Measurements from ENCODE around the gene TMEM259. TPM values are rescaled to one million over a fixed set of nuclear protein-coding genes. Genes with fewer than 3 reads are reported as not detected.

TMEM259 gene
- total RNA-seq, 4 donors from 2014 or later = 98.5 to 150 (median 124) TPM

GRCh38 chr19:972281-972680, 48.6 kb downstream of the TMEM259 start:
- peaks cover 2 to 44% of the 10 kb centered on the region in 2 donors for H3K36me3 ChIP-seq

GRCh38 chr19:971795-972194, 49.1 kb downstream of the TMEM259 start:
- Histone ChIP-seq H3K27ac (no peak overlapping the region), H3K4me3 (no peak overlapping the region), H3K27me3 (peaks cover 0 to 5% (median 0%) of the 10 kb centered on the region in 3 donors), H3K9me3 (peaks cover 0 to 6% (median 0%) of the 10 kb centered on the region in 3 donors), H3K4me1 (no peaks in the 10 kb centered on the region), H3K36me3 (peaks cover 2 to 47% of the 10 kb centered on the region in 2 donors)
- ATAC-seq (no peak), DNase-seq (no peak)
- no peak for TF ChIP-seq POLR2A (IDR thresholded peaks at IDR 0.05)
- no peak for TF ChIP-seq CTCF (IDR thresholded peaks at IDR 0.05 in 4 of 5, conservative IDR thresholded peaks at IDR 0.05 in 1 of 5)
- intact Hi-C loops (cut with DNase I; ENCODE audit: low total_unique reads) = no loop called here
- in situ Hi-C loops (cut with MboI; ENCODE audit: low sequenced_read_pairs in 4 of 4) = loop anchor here in 1 of 4 donors (10.0 kb wide), 1 partner anchor 197 kb away; no protein-coding TSS in a partner anchor

More at GRCh38 chr19:972281-972680, 48.6 kb downstream of the TMEM259 start:
- no peak overlapping the region for H3K27ac ChIP-seq
- no peaks in the 10 kb centered on the region for H3K4me1 ChIP-seq
- peaks cover 0 to 5% (median 0%) of the 10 kb centered on the region in 3 donors for H3K27me3 ChIP-seq
- H3K4me3 ChIP-seq = no peak overlapping the region
- TF ChIP-seq CTCF (IDR thresholded peaks at IDR 0.05 in 4 of 5, conservative IDR thresholded peaks at IDR 0.05 in 1 of 5) = no peak
- TF ChIP-seq POLR2A (IDR thresholded peaks at IDR 0.05) = no peak
- in situ Hi-C loops (cut with MboI; ENCODE audit: low sequenced_read_pairs in 4 of 4) (loop anchor here in 1 of 4 donors (10.0 kb wide), 1 partner anchor 197 kb away; no protein-coding TSS in a partner anchor), intact Hi-C loops (cut with DNase I; ENCODE audit: low total_unique reads) (no loop called here)
- peaks cover 0 to 6% (median 0%) of the 10 kb centered on the region in 3 donors for H3K9me3 ChIP-seq
- no peak for ATAC-seq
- DNase-seq = no peak

- Histone ChIP-seq H3K27me3 (peaks cover 0 to 5% (median 0%) of the 10 kb centered on the region in 3 donors), H3K36me3 (peaks cover 2 to 47% of the 10 kb centered on the region in 2 donors), H3K9me3 (peaks cover 0 to 6% (median 0%) of the 10 kb centered on the region in 3 donors), H3K4me3 (no peak overlapping the region), H3K27ac (no peak overlapping the region), H3K4me1 (no peaks in the 10 kb centered on the region)
- in situ Hi-C loops (cut with MboI; ENCODE audit: low sequenced_read_pairs in 4 of 4) (loop anchor here in 1 of 4 donors (10.0 kb wide), 1 partner anchor 196 kb away; no protein-coding TSS in a partner anchor), intact Hi-C loops (cut with DNase I; ENCODE audit: low total_unique reads) (no loop called here)
- DNase-seq (no peak), ATAC-seq (no peak)
- TF ChIP-seq CTCF (IDR thresholded peaks at IDR 0.05 in 4 of 5, conservative IDR thresholded peaks at IDR 0.05 in 1 of 5) (peak in 4 of 5 experiments; percentile 23 to 68 (median 53)), POLR2A (IDR thresholded peaks at IDR 0.05) (no peak)
Measured at GRCh38 chr19:970695-971094, 50.2 kb downstream of the TMEM259 start.

GRCh38 chr19:966485-967088, 54.3 kb downstream of the TMEM259 start:
- in situ Hi-C loops (cut with MboI; ENCODE audit: low sequenced_read_pairs in 4 of 4) = no loop called here
- no peak for DNase-seq
- Histone ChIP-seq H3K4me3 (no peak overlapping the region), H3K36me3 (peaks cover 2 to 40% of the 10 kb centered on the region in 2 donors), H3K27me3 (peaks cover 0 to 5% (median 0%) of the 10 kb centered on the region in 3 donors), H3K4me1 (no peaks in the 10 kb centered on the region), H3K27ac (no peak overlapping the region), H3K9me3 (peaks cover 0 to 6% (median 0%) of the 10 kb centered on the region in 3 donors)
- no peak for ATAC-seq
- intact Hi-C loops (cut with DNase I; ENCODE audit: low total_unique reads) = no loop called here
- no peak for TF ChIP-seq CTCF (IDR thresholded peaks at IDR 0.05 in 4 of 5, conservative IDR thresholded peaks at IDR 0.05 in 1 of 5)
- TF ChIP-seq POLR2A (IDR thresholded peaks at IDR 0.05) = no peak

All from gastrocnemius medialis (tissue), 4 donors.